Measurements from ENCODE around the gene IGF1R. TPM values are rescaled to one million over a fixed set of nuclear protein-coding genes. Genes with fewer than 3 reads are reported as not detected.

The IGF1R gene
- total and polyA plus RNA-seq, 2 donors (not counting 3 experiments of a cell fraction or from before 2014, with no cell fraction given) = 16.1 to 59.1 TPM

GRCh38 chr15:98966091-98966787, 317.9 kb downstream of the IGF1R start:
- Histone ChIP-seq H3K4me3 (replicated peaks in 1 of 3; ENCODE audit: insufficient read depth in 1 of 3, low read depth in 1 of 3, low read length in 3 of 3) (no peak overlapping the region), H3K4me2 (ENCODE audit: insufficient read depth, low read length) (no peak overlapping the region), H3K79me2 (ENCODE audit: control insufficient read depth, insufficient read depth, low read length) (no peaks in the 10 kb centered on the region), H3K36me3 (ENCODE audit: control insufficient read depth in 2 of 2, extremely low read depth in 1 of 2, insufficient read depth in 2 of 2, low read length in 2 of 2) (peaks cover 0 to 9% of the 10 kb centered on the region in 2 experiments), H3K9me3 (replicated peaks; ENCODE audit: control insufficient read depth, insufficient read depth, low read length) (no peaks in the 10 kb centered on the region), H2AFZ (ENCODE audit: low read depth, low read length) (no peak overlapping the region), H3K9me1 (replicated peaks; ENCODE audit: control insufficient read depth, extremely low read depth, insufficient read depth, low read length) (no peaks in the 10 kb centered on the region), H3K27ac (ENCODE audit: insufficient read depth, low read depth, low read length) (no peak overlapping the region), H4K20me1 (replicated peaks; ENCODE audit: control insufficient read depth, extremely low read depth, insufficient read depth, low read length) (no peaks in the 10 kb centered on the region), H3K27me3 (ENCODE audit: control insufficient read depth in 2 of 2, insufficient read depth in 2 of 2, low read length in 2 of 2) (no peaks in the 10 kb centered on the region), H3K4me1 (ENCODE audit: control insufficient read depth, extremely low read depth, insufficient read depth, low read length) (no peaks in the 10 kb centered on the region), H3K9ac (replicated peaks; ENCODE audit: extremely low read depth, insufficient read depth, low read length) (no peak overlapping the region)
- no peak for FAIRE-seq
- intact Hi-C loops (cut with micrococcal nuclease) (no loop called here), dilution Hi-C loops (cut with MboI; ENCODE audit: extremely low pct_ligation_motif_present, low sequenced_read_pairs) (no loop called here)
- TF ChIP-seq POLR2A (IDR thresholded peaks at IDR 0.05; ENCODE audit: low read depth, low read length) (no peak), GATA2 (IDR thresholded peaks at IDR 0.05; ENCODE audit: insufficient read depth, insufficient read length, low read depth, low read length) (no peak), CTCF (IDR thresholded peaks at IDR 0.05; ENCODE audit: extremely low read depth in 1 of 2, insufficient read depth in 1 of 2, low read depth in 1 of 2, low read length in 2 of 2) (no peak), FOS (IDR thresholded peaks at IDR 0.05; ENCODE audit: borderline replicate concordance, insufficient read depth, low read length) (no peak), POLR2AphosphoS5 (IDR thresholded peaks at IDR 0.05; ENCODE audit: insufficient read depth, low read depth, low read length) (no peak), JUN (IDR thresholded peaks at IDR 0.05; ENCODE audit: borderline replicate concordance, insufficient read depth, insufficient read length, low read depth) (no peak), MYC (IDR thresholded peaks at IDR 0.05; ENCODE audit: low read depth, low read length) (no peak), EZH2 (IDR thresholded peaks at IDR 0.05; ENCODE audit: borderline replicate concordance, low read depth, low read length, severe bottlenecking) (no peak)
- TF ChIP-seq, protein P1, sequence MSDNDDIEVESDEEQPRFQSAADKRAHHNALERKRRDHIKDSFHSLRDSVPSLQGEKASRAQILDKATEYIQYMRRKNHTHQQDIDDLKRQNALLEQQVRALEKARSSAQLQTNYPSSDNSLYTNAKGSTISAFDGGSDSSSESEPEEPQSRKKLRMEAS (IDR thresholded peaks at IDR 0.05; ENCODE audit: insufficient read depth, insufficient read length) = no peak
- BruUV-seq (replicated peaks) = no TSS peak
- DNase-seq (ENCODE audit: low read depth, low spot score) = no peak
- CTCF ChIA-PET = no interaction called here
- POLR2A ChIA-PET = no interaction called here
